C4-2B (cell line): ENCODE results near the gene SDHAF1.

ENCODE experiments used
- CTCF ChIP-seq: fragments of 450-650 bp; conservative IDR thresholded peaks from 2 replicates; pipeline ENCODE4 v1.5.1; 2017; ENCODE audit warnings: mild to moderate bottlenecking
- ZFX ChIP-seq: fragments of 450-650 bp; IDR thresholded peaks from 2 replicates; pipeline ENCODE4 v1.6.1; 2017

- TF ChIP-seq CTCF (no peak), ZFX (no peak)
These were observed 36.3 kb upstream of the SDHAF1 start for GRCh38 chr19:35958660-35959039.
